ENCODE data around the gene UBQLNL.

UBQLNL gene, protein sequence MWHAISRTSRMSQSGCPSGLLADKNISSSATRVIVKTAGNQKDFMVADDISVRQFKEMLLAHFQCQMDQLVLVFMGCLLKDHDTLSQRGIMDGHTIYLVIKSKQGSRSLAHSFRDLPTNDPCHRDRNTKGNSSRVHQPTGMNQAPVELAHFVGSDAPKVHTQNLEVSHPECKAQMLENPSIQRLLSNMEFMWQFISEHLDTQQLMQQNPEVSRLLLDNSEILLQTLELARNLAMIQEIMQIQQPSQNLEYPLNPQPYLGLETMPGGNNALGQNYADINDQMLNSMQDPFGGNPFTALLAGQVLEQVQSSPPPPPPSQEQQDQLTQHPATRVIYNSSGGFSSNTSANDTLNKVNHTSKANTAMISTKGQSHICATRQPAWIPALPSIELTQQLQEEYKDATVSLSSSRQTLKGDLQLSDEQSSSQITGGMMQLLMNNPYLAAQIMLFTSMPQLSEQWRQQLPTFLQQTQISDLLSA

DNA sequence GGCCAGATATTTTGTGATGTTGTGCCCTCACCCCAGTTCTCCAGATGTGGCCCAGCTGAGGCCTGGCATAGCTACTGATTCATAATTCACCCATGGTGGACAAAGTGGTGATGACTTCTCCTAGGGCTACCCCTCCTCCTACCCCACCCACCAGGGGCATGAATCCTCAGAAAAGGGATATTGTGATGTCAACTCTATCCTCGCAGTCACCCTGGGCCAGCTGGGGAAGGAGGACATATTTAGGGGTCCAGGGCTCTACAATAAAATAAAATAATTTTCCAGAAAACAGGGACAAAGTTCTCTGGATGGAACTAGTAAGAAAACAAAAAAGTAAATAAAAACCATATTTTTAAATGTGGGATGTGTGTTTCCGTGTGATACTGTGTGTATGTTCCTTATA, at the start of gene UBQLNL:
UBQLNL (minus strand) TSS at position 101 of the 400 bp plus-strand sequence. CDS start 258 bp downstream, outside the sequence.
- in situ Hi-C loops (cut with MboI; ENCODE audit: low sequenced_read_pairs) = no loop called here

DNA sequence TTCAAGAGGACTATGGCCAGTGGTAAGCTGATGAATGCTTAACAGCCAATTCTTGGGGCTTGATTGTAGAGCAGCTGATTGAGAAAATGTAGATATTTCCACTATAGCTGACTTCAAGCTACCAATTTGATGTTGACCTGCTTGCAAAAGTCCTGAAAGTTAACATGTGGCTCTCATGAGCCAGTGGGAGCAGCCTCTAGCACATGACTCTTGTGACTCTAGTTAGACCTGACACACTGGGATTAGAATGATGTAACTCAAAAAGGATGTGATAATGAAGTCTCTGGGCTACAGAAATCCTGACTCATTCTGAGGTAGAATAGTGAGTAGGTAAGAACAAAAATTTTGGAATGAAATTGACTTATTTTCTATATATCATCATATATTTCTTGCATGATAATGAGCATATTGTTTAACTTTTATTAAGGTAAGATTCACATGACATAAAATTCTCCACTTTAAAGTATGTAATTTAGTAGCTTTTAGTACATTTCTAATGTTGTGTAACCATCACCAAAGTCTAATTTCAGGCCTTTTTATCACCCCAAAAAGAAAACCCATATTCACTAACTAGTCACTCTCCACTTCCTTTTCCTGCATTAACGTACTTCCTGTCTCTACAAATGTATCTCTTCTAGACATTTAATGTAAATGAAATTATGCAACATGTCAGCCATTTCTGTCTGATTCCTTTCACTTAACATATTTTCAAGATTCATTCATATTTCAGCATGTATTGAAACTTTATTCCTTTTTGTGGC, 47.9 kb upstream of the UBQLNL start:
- in situ Hi-C loops (cut with MboI; ENCODE audit: low sequenced_read_pairs) = no loop called here

DNA sequence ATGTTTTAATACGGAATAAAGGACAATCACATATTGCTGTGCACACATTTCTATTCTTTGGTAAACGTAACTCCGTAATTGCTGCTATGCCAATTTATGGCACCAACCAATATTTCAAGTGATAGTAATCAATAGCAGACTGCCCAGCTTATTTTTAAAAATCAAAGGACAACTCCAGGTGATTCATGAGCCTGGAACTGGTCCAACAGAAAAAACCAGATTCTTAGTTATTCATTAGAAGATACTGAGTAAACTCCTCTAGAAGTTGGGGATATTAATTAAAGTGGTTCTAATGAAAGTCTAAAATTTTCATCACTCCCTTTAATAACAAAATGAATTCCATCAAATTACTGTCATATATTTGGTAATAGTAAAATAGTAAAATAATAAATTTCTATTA, 41.3 kb upstream of the UBQLNL start:
- in situ Hi-C loops (cut with MboI; ENCODE audit: low sequenced_read_pairs) = no loop called here

DNA sequence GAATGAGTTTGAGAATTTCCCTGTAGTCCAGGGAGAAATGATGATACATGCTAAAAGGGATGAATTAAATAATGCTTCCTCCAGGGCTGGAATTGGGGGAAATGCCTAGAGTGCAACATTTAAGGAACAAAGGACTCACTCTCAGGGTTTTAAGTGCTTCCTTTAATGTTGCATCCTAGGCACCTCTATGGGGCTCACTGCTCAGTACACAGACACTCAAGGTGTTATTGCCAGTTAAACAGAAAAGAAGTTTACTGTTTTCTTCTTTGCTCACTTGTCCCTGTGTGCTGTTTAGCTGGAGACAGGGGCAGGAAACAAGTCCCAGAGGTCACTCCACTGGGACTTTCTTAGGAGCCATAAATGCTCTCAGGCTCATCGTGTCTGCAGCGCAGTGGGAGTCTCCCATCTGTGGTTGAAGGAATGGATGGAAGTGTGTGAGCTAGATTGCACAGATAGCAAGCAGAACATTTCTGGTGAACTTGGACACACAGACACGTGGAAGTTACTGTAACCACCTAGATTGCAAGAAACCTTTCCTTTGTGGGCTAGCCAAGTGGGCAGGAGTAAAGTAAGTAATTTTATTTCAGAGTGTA, 40.2 kb upstream of the UBQLNL start:
- in situ Hi-C loops (cut with MboI; ENCODE audit: low sequenced_read_pairs) = no loop called here

DNA sequence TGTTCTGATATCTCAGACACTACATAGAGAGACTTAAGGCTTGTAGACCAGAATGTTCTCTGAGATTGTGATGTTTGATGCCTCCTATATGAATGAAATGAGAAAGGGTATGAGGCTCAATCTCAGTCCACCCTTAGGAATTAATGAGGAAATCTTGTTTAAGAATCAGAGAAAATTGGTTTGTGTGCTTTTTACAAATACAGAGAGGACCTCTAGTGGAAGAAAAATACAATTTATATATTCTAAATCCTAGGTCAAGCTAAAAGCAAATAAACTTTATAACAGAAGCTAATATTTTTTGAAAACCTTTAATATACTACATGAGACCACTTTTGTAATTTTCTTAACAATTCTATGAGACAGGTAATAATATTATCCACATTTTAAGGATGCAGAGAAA, 36.8 kb upstream of the UBQLNL start:
- in situ Hi-C loops (cut with MboI; ENCODE audit: low sequenced_read_pairs) = no loop called here

GRCh38 chr11:5550440-5551095, 34.1 kb upstream of the UBQLNL start:
- in situ Hi-C loops (cut with MboI; ENCODE audit: low sequenced_read_pairs) = no loop called here

- in situ Hi-C loops (cut with MboI; ENCODE audit: low sequenced_read_pairs) = no loop called here
Observed at GRCh38 chr11:5548440-5548839, 31.9 kb upstream of the UBQLNL start, which contains the start of gene OR52H1. Gene OR52H1, minus strand, starts transcription at chr11:5548540. Its CDS starts 3,035 bp downstream, at chr11:5545505.

GRCh38 chr11:5547982-5548381, 31.5 kb upstream of the UBQLNL start:
- in situ Hi-C loops (cut with MboI; ENCODE audit: low sequenced_read_pairs) = no loop called here

DNA sequence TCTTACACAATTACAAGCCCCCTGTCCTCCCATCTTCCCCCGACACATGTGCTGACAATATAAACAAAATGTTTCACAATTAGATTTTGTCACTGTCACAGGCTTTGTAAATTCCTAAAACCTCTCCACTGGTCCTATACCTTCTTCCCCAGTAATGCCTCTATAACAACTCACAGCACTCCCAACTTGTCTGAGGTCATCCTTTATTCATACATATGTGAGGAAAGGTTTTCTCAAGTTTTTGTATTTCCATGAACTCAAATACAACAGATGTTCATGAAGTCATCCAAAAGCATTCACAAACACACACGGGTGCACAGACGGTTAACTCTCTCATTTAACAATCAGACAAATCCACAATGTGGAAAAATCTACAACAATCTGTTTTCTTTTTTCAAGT, 30.0 kb upstream of the UBQLNL start:
- in situ Hi-C loops (cut with MboI; ENCODE audit: low sequenced_read_pairs) = no loop called here

DNA sequence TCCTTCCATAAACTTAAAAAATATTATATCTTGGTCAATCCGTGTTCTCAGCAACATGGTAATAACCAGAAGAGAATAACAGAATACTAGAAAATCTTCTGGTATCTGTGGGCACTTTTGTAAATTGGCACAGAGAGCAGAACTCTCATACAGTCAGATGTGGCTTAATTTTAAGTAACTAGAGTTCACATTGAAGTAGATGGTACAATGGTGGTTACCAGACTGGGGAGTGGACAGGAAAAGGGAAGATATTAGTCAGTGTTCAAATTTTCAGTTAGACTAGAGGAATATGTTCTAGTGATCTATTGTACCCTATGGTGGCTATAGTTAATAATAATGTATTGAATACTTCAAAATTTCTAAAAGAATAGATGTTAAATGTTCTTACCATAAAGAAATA, 24.9 kb upstream of the UBQLNL start:
- in situ Hi-C loops (cut with MboI; ENCODE audit: low sequenced_read_pairs) = no loop called here

DNA sequence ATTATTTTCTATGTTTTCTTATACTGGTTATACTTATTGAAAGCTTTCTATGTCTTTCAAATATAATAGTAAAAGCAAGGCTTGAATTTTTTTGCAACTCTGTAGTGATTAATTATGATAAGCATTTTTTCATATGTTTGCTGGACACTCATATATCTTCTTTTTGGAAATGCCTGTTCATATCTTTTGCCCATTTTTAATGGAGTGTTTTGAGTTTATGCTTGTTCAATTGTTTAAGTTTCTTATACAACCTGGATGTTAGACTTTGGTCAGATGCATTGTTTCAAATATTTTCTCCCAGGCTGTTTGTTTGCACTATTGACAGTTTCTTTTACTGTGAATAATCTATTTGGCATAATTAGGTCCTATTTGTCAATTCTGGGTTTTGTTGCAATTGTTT, 20.0 kb upstream of the UBQLNL start:
- in situ Hi-C loops (cut with MboI; ENCODE audit: low sequenced_read_pairs) = no loop called here

DNA sequence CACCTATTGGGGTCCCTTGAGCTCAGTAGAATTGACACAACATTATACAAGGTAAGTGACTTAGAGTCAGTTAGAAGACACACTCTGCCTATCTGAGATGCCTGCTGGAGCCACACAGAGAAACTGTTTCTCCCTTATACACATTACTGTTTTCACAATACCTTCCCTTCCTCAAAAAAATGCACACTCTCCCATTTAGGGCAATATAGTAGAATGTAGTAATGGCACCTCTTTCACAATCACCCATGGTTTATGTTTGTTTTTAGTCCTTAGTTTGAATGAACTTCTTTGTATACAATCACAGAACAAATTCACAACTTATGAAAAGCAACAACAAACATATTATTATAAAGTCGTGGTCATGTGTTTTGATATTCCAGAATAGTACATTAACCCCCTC, 17.5 kb upstream of the UBQLNL start:
- in situ Hi-C loops (cut with MboI; ENCODE audit: low sequenced_read_pairs) = no loop called here

- in situ Hi-C loops (cut with MboI; ENCODE audit: low sequenced_read_pairs) = no loop called here
Observed at GRCh38 chr11:5531053-5531831, 14.7 kb upstream of the UBQLNL start.

DNA sequence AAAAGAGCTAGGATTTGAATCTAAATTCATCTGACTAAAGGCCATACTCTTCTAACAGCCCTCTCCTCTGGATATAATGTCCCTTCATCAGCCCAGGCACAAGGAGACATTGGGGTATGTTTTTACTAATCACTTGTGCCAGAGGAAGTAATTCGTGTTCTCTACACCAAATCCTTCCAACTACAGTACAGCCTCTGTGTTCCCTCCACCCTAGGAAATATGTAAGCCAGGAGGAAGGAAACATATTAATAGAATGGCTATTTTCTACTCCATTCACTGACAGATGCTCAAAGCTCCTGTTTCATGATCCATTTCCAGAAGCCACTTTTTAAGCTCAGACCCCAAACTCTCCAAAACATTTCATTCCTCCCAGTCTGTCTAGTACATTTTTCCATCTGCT, 12.0 kb upstream of the UBQLNL start:
- in situ Hi-C loops (cut with MboI; ENCODE audit: low sequenced_read_pairs) = no loop called here

DNA sequence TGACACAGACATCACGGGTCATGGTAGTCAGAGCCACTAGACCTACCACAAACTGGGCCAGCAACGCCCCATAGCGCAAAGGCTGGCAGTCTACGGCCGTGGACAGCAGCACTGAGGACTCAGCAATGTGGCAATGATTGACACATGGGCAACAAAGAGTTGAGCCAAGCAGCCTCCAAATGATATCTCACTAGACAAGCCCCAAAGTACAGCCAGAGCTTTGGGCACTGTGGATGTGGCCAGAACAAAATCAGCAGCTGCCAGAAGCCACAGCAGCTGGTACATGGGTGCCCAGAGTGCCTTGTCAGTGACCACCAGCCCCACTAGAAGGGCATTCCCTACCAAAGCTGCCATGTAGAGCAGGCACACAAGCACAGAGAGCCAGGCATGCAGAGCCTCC, 11.2 kb upstream of the UBQLNL start:
- in situ Hi-C loops (cut with MboI; ENCODE audit: low sequenced_read_pairs) = no loop called here

GRCh38 chr11:5524756-5525155, 8.3 kb upstream of the UBQLNL start:
- in situ Hi-C loops (cut with MboI; ENCODE audit: low sequenced_read_pairs) = no loop called here

DNA sequence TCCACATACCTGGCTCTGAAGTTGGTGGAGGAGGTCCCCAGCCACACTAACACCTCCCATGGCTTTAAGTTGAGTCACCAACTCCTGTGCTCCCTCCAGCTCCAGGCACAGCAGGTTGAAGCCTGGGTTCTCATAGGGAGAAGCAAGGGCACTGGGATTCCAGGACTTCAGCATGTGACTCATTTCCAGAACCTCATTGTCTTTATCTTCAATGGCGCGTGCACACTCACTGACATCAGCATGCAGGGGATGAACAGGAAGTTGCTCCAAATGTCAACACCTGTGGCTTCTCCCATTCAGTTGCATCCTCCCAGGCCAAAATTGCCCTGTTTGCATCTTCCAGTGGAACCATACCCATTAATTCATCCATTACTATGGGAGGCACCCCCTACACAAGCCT, 5.8 kb upstream of the UBQLNL start:
- in situ Hi-C loops (cut with MboI; ENCODE audit: low sequenced_read_pairs) = no loop called here

GRCh38 chr11:5521540-5521939, 5.0 kb upstream of the UBQLNL start:
- in situ Hi-C loops (cut with MboI; ENCODE audit: low sequenced_read_pairs) = no loop called here

- in situ Hi-C loops (cut with MboI; ENCODE audit: low sequenced_read_pairs) = no loop called here
Observed at GRCh38 chr11:5514841-5515240, 1.7 kb downstream of the UBQLNL start.

- in situ Hi-C loops (cut with MboI; ENCODE audit: low sequenced_read_pairs) = no loop called here
Observed at GRCh38 chr11:5509803-5510202, 6.7 kb downstream of the UBQLNL start, which contains the start of gene UBQLN3. Gene UBQLN3, minus strand, starts transcription at chr11:5509957. Its CDS starts 399 bp downstream, at chr11:5509558.

Data from HL-60/S4 (cell line).